Testis (tissue), 3 donors: ENCODE measurements around the gene PINK1. TPM values are rescaled to one million over a fixed set of nuclear protein-coding genes. Genes with fewer than 3 reads are reported as not detected.
A peak's percentile ranks its signal among the peaks of the same experiment; 100 is the strongest.

Source experiments
- DNase-seq: peaks from one replicate; pipeline ENCODE4 v3.0.0-alpha.2; 2019
- H3K27ac ChIP-seq, 2 donors: fragments of 200-600 bp; sonication (generic); one replicate each; pipeline ENCODE4 v1.5.1; 2019
- H3K27me3 ChIP-seq: fragments of 200-600 bp; sonication (generic); one replicate; pipeline ENCODE4 v1.5.1; 2019
- H3K36me3 ChIP-seq: fragments of 200-600 bp; sonication (generic); one replicate; pipeline ENCODE4 v1.5.1; 2017; ENCODE audit warnings: low read depth; ENCODE audit errors: missing control alignments
- H3K4me1 ChIP-seq: fragments of 200-600 bp; sonication (generic); one replicate; pipeline ENCODE4 v1.5.1; 2019
- H3K4me3 ChIP-seq, 2 donors: fragments of 200-600 bp; sonication (generic); one replicate each; pipeline ENCODE4 v1.5.1; 2017 to 2019
- H3K9me3 ChIP-seq: fragments of 200-600 bp; sonication (generic); one replicate; pipeline ENCODE4 v1.5.1; 2017
- CTCF ChIP-seq, 3 experiments: fragments of 450-650 bp in 2 of 3; fragments of 200-600 bp in 1 of 3; sonication (generic) in 1 of 3; IDR thresholded peaks; one replicate each; pipeline ENCODE4 v1.5.1; 2016 to 2019; ENCODE audit warnings: antibody characterized with exemption in 3 of 3, mild to moderate bottlenecking in 2 of 3, moderate library complexity in 1 of 3
- POLR2A ChIP-seq: fragments of 450-650 bp; IDR thresholded peaks from one replicate; pipeline ENCODE4 v1.6.1; 2017; ENCODE audit warnings: antibody characterized with exemption, mild to moderate bottlenecking, moderate library complexity
- WGBS, 2 donors: methylation state at CpG; one replicate each; pipeline ENCODE4 v1.1.5; 2018; 5-methylcytosine and 5-hydroxymethylcytosine counted together
- intact Hi-C: fragments of 100-400 bp; cut with DNase I; formaldehyde crosslinking; loops from one replicate; pipeline ENCODE4 v1.15.1; 2023; ENCODE audit warnings: low total_unique reads
- polyA plus RNA-seq: library from polyadenylated mRNA; stranded (reverse); fragments of 350-450 nt; fragmentation: Illumina TruSeq; extraction: RNeasy Lipid Tissue Mini Kit (QIAGEN cat#74804); gene quantifications from one replicate; pipeline ENCODE4 v1.2.3, GENCODE V29; 2014; ENCODE audit warnings: low read depth, low replicate concordance; ENCODE audit not compliant: insufficient read depth
- total RNA-seq, 2 donors: library from RNA; depleted of rRNA; stranded (reverse); fragments of >200 nt; gene quantifications; one replicate each; pipeline ENCODE4 v1.2.3, GENCODE V29; 2016

The PINK1 gene
- total and polyA plus RNA-seq, 3 donors from 2014 or later: 157 to 340 (median 168) TPM

GRCh38 chr1:20648438-20648837 is 15.2 kb downstream of the PINK1 start:
- H3K27ac ChIP-seq: no peak overlapping the region
- intact Hi-C loops: loop anchor here (10.0 kb wide), 1 partner anchor 124 kb away; no protein-coding TSS in a partner anchor
- no peaks in the 10 kb centered on the region for H3K27me3 ChIP-seq
- H3K4me3 ChIP-seq: no peak overlapping the region
- no peaks in the 10 kb centered on the region for H3K4me1 ChIP-seq
- TF ChIP-seq CTCF (IDR thresholded peaks at IDR 0.05): no peak
- no peak for TF ChIP-seq POLR2A
- no peaks in the 10 kb centered on the region for H3K36me3 ChIP-seq
- DNase-seq: no peak
- 90 to 94% methylated on average over 13 of the region's 13 CpGs for WGBS, 2 donors
- H3K9me3 ChIP-seq: no peaks in the 10 kb centered on the region

GRCh38 chr1:20648946-20649345 is 15.7 kb downstream of the PINK1 start:
- TF ChIP-seq POLR2A (no peak), CTCF (IDR thresholded peaks at IDR 0.05) (no peak)
- Histone ChIP-seq H3K4me3 (no peak overlapping the region), H3K36me3 (no peaks in the 10 kb centered on the region), H3K9me3 (no peaks in the 10 kb centered on the region), H3K4me1 (peaks cover under 1% of the 10 kb centered on the region), H3K27me3 (no peaks in the 10 kb centered on the region), H3K27ac (no peak overlapping the region)
- DNase-seq: no peak
- intact Hi-C loops: loop anchor here (10.0 kb wide), 1 partner anchor 124 kb away; no protein-coding TSS in a partner anchor
- 89 to 96% methylated on average over 11 to 15 of the region's 15 CpGs for WGBS, 2 donors

GRCh38 chr1:20652300-20652699 is 19.0 kb downstream of the PINK1 start:
- Histone ChIP-seq H3K27ac (no peak overlapping the region), H3K36me3 (no peaks in the 10 kb centered on the region), H3K9me3 (no peaks in the 10 kb centered on the region), H3K4me1 (peaks cover 7% of the 10 kb centered on the region), H3K4me3 (no peak overlapping the region), H3K27me3 (no peaks in the 10 kb centered on the region)
- TF ChIP-seq POLR2A (no peak), CTCF (IDR thresholded peaks at IDR 0.05) (no peak)
- intact Hi-C loops: no loop called here
- DNase-seq: no peak
- 94 to 96% methylated on average over 15 of the region's 15 CpGs for WGBS, 2 donors

- Histone ChIP-seq H3K9me3 (no peaks in the 10 kb centered on the region), H3K36me3 (no peaks in the 10 kb centered on the region), H3K27me3 (no peaks in the 10 kb centered on the region), H3K4me1 (peaks cover 7% of the 10 kb centered on the region), H3K27ac (peak overlapping the region; percentile 59 to 84), H3K4me3 (no peak overlapping the region)
- TF ChIP-seq CTCF (IDR thresholded peaks at IDR 0.05): no peak
- TF ChIP-seq POLR2A: no peak
- peak; percentile 89 for DNase-seq
- 54 to 59% methylated on average over 15 to 20 of the region's 20 CpGs for WGBS, 2 donors
- intact Hi-C loops: no loop called here
Measured at GRCh38 chr1:20654104-20654690, 20.9 kb downstream of the PINK1 start.

- no peak overlapping the region for H3K27ac ChIP-seq
- WGBS, 2 donors: 78 to 93% methylated on average over 12 of the region's 12 CpGs
- H3K4me3 ChIP-seq: no peak overlapping the region
- H3K4me1 ChIP-seq: peaks cover 18% of the 10 kb centered on the region
- TF ChIP-seq CTCF (IDR thresholded peaks at IDR 0.05) (no peak), POLR2A (no peak)
- no peaks in the 10 kb centered on the region for H3K27me3 ChIP-seq
- no peaks in the 10 kb centered on the region for H3K9me3 ChIP-seq
- intact Hi-C loops: no loop called here
- H3K36me3 ChIP-seq: no peaks in the 10 kb centered on the region
- no peak for DNase-seq
Measured at GRCh38 chr1:20657024-20657423, 23.8 kb downstream of the PINK1 start.
